IMR-90 (cell line): Measurements from ENCODE around the gene ALDH1A1. TPM values are rescaled to one million over a fixed set of nuclear protein-coding genes. Genes with fewer than 3 reads are reported as not detected.

Source experiments
- ATAC-seq: fragments of 200-7000 bp; cut with Tn5 transposase; 2 replicates; pipeline ENCODE4 v1.9.1; 2020; ENCODE audit warnings: low read depth, mild to moderate bottlenecking, moderate library complexity
- BruUV-seq: library from RNA; stranded (reverse); fragments of 400-500 nt; replicated peaks from 2 replicates; lab custom pipeline; 2021; lab: Mats Ljungman, UMichigan
- CTCF ChIA-PET: fragments of 300-600 bp; formaldehyde crosslinking; extraction: SDS; loops from one replicate; lab custom pipeline; 2021; ENCODE audit warnings: antibody characterized with exemption; lab: Yijun Ruan, JAX
- POLR2A ChIA-PET: fragments of 300-600 bp; sonication (Branson Sonifier 250); formaldehyde crosslinking; loops from one replicate; lab custom pipeline; 2022; ENCODE audit warnings: antibody characterized with exemption; ENCODE audit not compliant: unreplicated experiment; lab: Charles Lee
- DNase-seq: peaks from one replicate; pipeline ENCODE4 v3.0.0; 2013
- H2AFZ ChIP-seq: replicated peaks from 2 replicates; pipeline ENCODE3; 2013; ENCODE audit warnings: low read length, mild to moderate bottlenecking; ENCODE audit not compliant: poor library complexity
- H2AK5ac ChIP-seq: 2 replicates; pipeline ENCODE4 v1.6.1; 2013; ENCODE audit warnings: low read depth, low read length, inconsistent platforms
- H2AK9ac ChIP-seq: replicated peaks from 2 replicates; pipeline ENCODE3; 2013; ENCODE audit warnings: mild to moderate bottlenecking, low read depth, low read length, moderate library complexity; ENCODE audit not compliant: poor library complexity
- H2BK120ac ChIP-seq: 2 replicates; pipeline ENCODE4 v1.6.1; 2013; ENCODE audit warnings: low read depth, low read length, inconsistent platforms
- H2BK15ac ChIP-seq: 3 replicates; pipeline ENCODE4 v1.6.1; 2013; ENCODE audit warnings: low read depth, low read length, inconsistent platforms
- H2BK20ac ChIP-seq: 2 replicates; pipeline ENCODE4 v1.6.1; 2013; ENCODE audit warnings: low read depth, mild to moderate bottlenecking, inconsistent platforms, low read length, moderate library complexity
- H2BK5ac ChIP-seq: 2 replicates; pipeline ENCODE4 v1.6.1; 2013; ENCODE audit warnings: mild to moderate bottlenecking, low read depth, low read length, inconsistent platforms; ENCODE audit not compliant: poor library complexity, severe bottlenecking
- H3K14ac ChIP-seq: replicated peaks from 2 replicates; pipeline ENCODE4 v1.6.1; 2013; ENCODE audit warnings: low read depth, low read length, inconsistent platforms
- H3K18ac ChIP-seq: 2 replicates; pipeline ENCODE4 v1.6.1; 2013; ENCODE audit warnings: low read depth, low read length, control low read depth
- H3K23ac ChIP-seq: 2 replicates; pipeline ENCODE4 v1.6.1; 2013; ENCODE audit warnings: low read depth, low read length, inconsistent platforms
- H3K27ac ChIP-seq: 2 replicates; pipeline ENCODE4 v1.5.1; 2013; ENCODE audit warnings: mild to moderate bottlenecking, control low read depth, low read length; ENCODE audit not compliant: insufficient read depth
- H3K27me3 ChIP-seq: 2 replicates; pipeline ENCODE4 v1.6.1; 2013; ENCODE audit warnings: low read length; ENCODE audit not compliant: control insufficient read depth, insufficient read depth
- H3K36me3 ChIP-seq: 2 replicates; pipeline ENCODE4 v1.6.1; 2013; ENCODE audit warnings: low read length, mixed read lengths; ENCODE audit not compliant: control insufficient read depth, insufficient read depth
- H3K4ac ChIP-seq: 2 replicates; pipeline ENCODE4 v1.6.1; 2013; ENCODE audit warnings: low read depth, low read length, inconsistent platforms
- H3K4me1 ChIP-seq: 2 replicates; pipeline ENCODE4 v1.6.1; 2013; ENCODE audit warnings: low read length, mixed read lengths; ENCODE audit not compliant: control insufficient read depth, insufficient read depth
- H3K4me2 ChIP-seq: 2 replicates; pipeline ENCODE4 v1.6.1; 2013; ENCODE audit warnings: low read depth, mild to moderate bottlenecking, control low read depth, low read length, moderate library complexity
- H3K4me3 ChIP-seq: 2 replicates; pipeline ENCODE4 v1.5.1; 2013; ENCODE audit warnings: low read depth, mild to moderate bottlenecking, control low read depth, low read length, moderate library complexity; ENCODE audit not compliant: insufficient read depth
- H3K56ac ChIP-seq: 2 replicates; pipeline ENCODE4 v1.6.1; 2013; ENCODE audit warnings: low read length, inconsistent platforms; ENCODE audit not compliant: insufficient read depth; ENCODE audit errors: extremely low read depth
- H3K79me1 ChIP-seq, 2 experiments: 2 replicates each; pipeline ENCODE4 v1.6.1; 2013; ENCODE audit warnings: low read length in 2 of 2, inconsistent platforms in 1 of 2, low read depth in 1 of 2
- H3K9ac ChIP-seq: 2 replicates; pipeline ENCODE4 v1.6.1; 2013; ENCODE audit warnings: low read depth, low read length, control low read depth
- H3K9me1 ChIP-seq: 2 replicates; pipeline ENCODE4 v1.6.1; 2013; ENCODE audit warnings: low read length, inconsistent platforms; ENCODE audit not compliant: insufficient read depth
- H3K9me3 ChIP-seq: 2 replicates; pipeline ENCODE4 v1.6.1; 2013; ENCODE audit warnings: low read length; ENCODE audit not compliant: control insufficient read depth, insufficient read depth
- H4K20me1 ChIP-seq: 2 replicates; pipeline ENCODE4 v1.6.1; 2013; ENCODE audit warnings: low read length, inconsistent platforms; ENCODE audit not compliant: insufficient read depth
- H4K5ac ChIP-seq: 2 replicates; pipeline ENCODE4 v1.6.1; 2013; ENCODE audit warnings: mild to moderate bottlenecking, low read depth, low read length, control low read depth
- H4K8ac ChIP-seq, 2 experiments: 2 replicates each; pipeline ENCODE4 v1.6.1; 2013; ENCODE audit warnings: low read depth in 2 of 2, low read length in 2 of 2, control low read depth in 1 of 2, inconsistent platforms in 1 of 2
- H4K91ac ChIP-seq: 2 replicates; pipeline ENCODE4 v1.6.1; 2013; ENCODE audit warnings: low read depth, low read length, inconsistent platforms; ENCODE audit not compliant: insufficient read depth
- CEBPB ChIP-seq: IDR thresholded peaks from 2 replicates; pipeline ENCODE4 v1.6.1; 2012; ENCODE audit warnings: low read depth, low read length, improper control_type of control experiment
- CHD1 ChIP-seq: IDR thresholded peaks from 2 replicates; pipeline ENCODE4 v1.6.1; 2012; ENCODE audit warnings: low read depth, low read length, improper control_type of control experiment
- CTCF ChIP-seq: conservative IDR thresholded peaks from 2 replicates; pipeline ENCODE4 v1.5.1; 2012; ENCODE audit warnings: mild to moderate bottlenecking, low read depth, low read length, improper control_type of control experiment
- ELK1 ChIP-seq: fragments of 150-350 bp; IDR thresholded peaks from 2 replicates; pipeline ENCODE4 v1.6.1; 2016; ENCODE audit warnings: low read depth, mild to moderate bottlenecking, low read length, moderate library complexity, borderline replicate concordance
- MAFK ChIP-seq: IDR thresholded peaks from 2 replicates; pipeline ENCODE4 v1.6.1; 2012; ENCODE audit warnings: low read depth, low read length, improper control_type of control experiment
- MAZ ChIP-seq: IDR thresholded peaks from 2 replicates; pipeline ENCODE4 v1.6.1; 2012; ENCODE audit warnings: low read depth, mild to moderate bottlenecking, low read length, improper control_type of control experiment, moderate library complexity, borderline replicate concordance
- MXI1 ChIP-seq: IDR thresholded peaks from 2 replicates; pipeline ENCODE4 v1.6.1; 2012; ENCODE audit warnings: low read depth, mild to moderate bottlenecking, low read length, moderate library complexity, borderline replicate concordance
- POLR2A ChIP-seq: IDR thresholded peaks from 2 replicates; pipeline ENCODE4 v1.6.1; 2012; ENCODE audit warnings: mild to moderate bottlenecking, low read depth, low read length
- RAD21 ChIP-seq: IDR thresholded peaks from 2 replicates; pipeline ENCODE4 v1.6.1; 2012; ENCODE audit warnings: low read length, improper control_type of control experiment
- RCOR1 ChIP-seq: IDR thresholded peaks from 2 replicates; pipeline ENCODE4 v1.6.1; 2012; ENCODE audit warnings: mild to moderate bottlenecking, low read length, improper control_type of control experiment; ENCODE audit not compliant: insufficient replicate concordance
- RFX5 ChIP-seq: IDR thresholded peaks from 2 replicates; pipeline ENCODE4 v1.8.0; 2012; ENCODE audit warnings: low read depth, mild to moderate bottlenecking, low read length, moderate library complexity
- SMC3 ChIP-seq: fragments of 150-350 bp; IDR thresholded peaks from 2 replicates; pipeline ENCODE4 v1.6.1; 2016; ENCODE audit warnings: low read depth, mild to moderate bottlenecking, antibody characterized with exemption, low read length, moderate library complexity
- USF2 ChIP-seq: fragments of 150-350 bp; IDR thresholded peaks from 2 replicates; pipeline ENCODE4 v1.6.1; 2017; ENCODE audit warnings: mild to moderate bottlenecking, antibody characterized with exemption, low read length, low read depth
- WGBS, 2 experiments: methylation state at CpG; one replicate each; pipeline versions ENCODE4 v1.1.5 to v1.1.7; 2013; ENCODE audit warnings: missing lambda C conversion rate in 2 of 2; ENCODE audit not compliant: insufficient read length in 1 of 2; ENCODE audit errors: extremely low coverage in 2 of 2; 5-methylcytosine and 5-hydroxymethylcytosine counted together
- dilution Hi-C: fragments of 300-500 bp; cut with HindIII; formaldehyde crosslinking; loops from one replicate; pipeline ENCODE4 v1.14.3; 2018; ENCODE audit warnings: low sequenced_read_pairs; ENCODE audit not compliant: unreplicated experiment
- in situ Hi-C: fragments of 300-500 bp; cut with MboI; formaldehyde crosslinking; loops from 3 replicates; pipeline ENCODE4 v1.14.3; 2019; ENCODE audit warnings: low sequenced_read_pairs, inconsistent platforms, mixed read lengths
- intact Hi-C: fragments of 100-400 bp; cut with micrococcal nuclease; formaldehyde crosslinking; loops from 2 replicates; pipeline ENCODE4 v1.10.0; 2022
- polyA plus RNA-seq, 3 experiments: library from polyadenylated mRNA; depleted of rRNA; stranded (reverse); fragments of >200 nt; gene quantifications; 2 replicates each; pipeline ENCODE4 v1.2.3, GENCODE V29; 2012; ENCODE audit warnings: low replicate concordance in 1 of 3
- total RNA-seq: library from RNA; depleted of rRNA; stranded (reverse); fragments of >200 nt; gene quantifications from 2 replicates; pipeline ENCODE4 v1.2.3, GENCODE V29; 2012

The ALDH1A1 gene
- total and polyA plus RNA-seq, 2 of the 4 experiments (the other 2 are of a cell fraction), result not detected

DNA sequence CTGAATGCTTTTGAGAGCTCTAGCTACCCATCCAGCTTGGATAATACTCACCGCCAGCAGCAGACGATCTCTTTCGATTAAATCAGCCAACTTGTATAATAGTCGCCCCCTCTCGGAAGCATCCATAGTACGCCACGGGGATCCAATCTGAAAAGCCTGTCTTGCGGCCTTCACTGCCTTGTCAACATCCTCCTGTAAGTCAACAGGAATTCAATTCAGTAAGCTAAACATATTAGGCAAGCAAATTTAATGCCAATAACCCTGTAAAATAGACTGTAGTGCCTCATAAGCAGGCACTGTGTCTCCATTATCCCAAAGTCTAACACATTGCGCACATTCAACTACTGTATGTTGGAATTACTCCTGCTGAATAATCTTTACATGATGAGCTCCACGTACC lies 22.0 kb downstream of the ALDH1A1 start:
- POLR2A ChIA-PET, result no interaction called here

More for the DNA sequence above, 22.0 kb downstream of the ALDH1A1 start:
- ATAC-seq (no peak), DNase-seq (no peak)
- no peak overlapping the region for H3K4me3 ChIP-seq
- H2AK9ac ChIP-seq, result no peak overlapping the region
- WGBS, 2 experiments, result 87% methylated on average over 8 of the region's 10 CpGs; no CpG with 5 or more reads in 1 of the 2 experiments
- H3K9me1 ChIP-seq, result no peaks in the 10 kb centered on the region
- TF ChIP-seq SMC3 (no peak), ELK1 (no peak), RFX5 (no peak), CTCF (no peak), MXI1 (no peak), POLR2A (no peak), RCOR1 (no peak), MAZ (no peak), USF2 (no peak), MAFK (no peak), RAD21 (no peak), CEBPB (no peak), CHD1 (no peak)
- H4K8ac ChIP-seq, result no peak overlapping the region
- H3K27me3 ChIP-seq, result no peaks in the 10 kb centered on the region; the same call in 1 of the 2 replicates
- H3K36me3 ChIP-seq, result no peaks in the 10 kb centered on the region
- BruUV-seq, result no TSS peak
- H2BK20ac ChIP-seq, result no peak overlapping the region
- H2AK5ac ChIP-seq, result no peak overlapping the region
- in situ Hi-C loops (no loop called here), dilution Hi-C loops (no loop called here), intact Hi-C loops (no loop called here)
- H3K27ac ChIP-seq, result no peak overlapping the region
- no peak overlapping the region for H3K23ac ChIP-seq
- H3K56ac ChIP-seq, result no peak overlapping the region
- no peak overlapping the region for H3K4me2 ChIP-seq
- H2BK5ac ChIP-seq, result no peak overlapping the region
- no peak overlapping the region for H3K4ac ChIP-seq
- no peak overlapping the region for H2BK15ac ChIP-seq
- no peak overlapping the region for H3K18ac ChIP-seq
- CTCF ChIA-PET, result interaction anchor here (0.5 kb wide), 1 partner anchor 10 kb away, joined by 3 read pairs; no protein-coding TSS in a partner anchor
- no peak overlapping the region for H4K91ac ChIP-seq
- H3K9ac ChIP-seq, result no peak overlapping the region
- H4K5ac ChIP-seq, result no peak overlapping the region
- no peaks in the 10 kb centered on the region for H4K20me1 ChIP-seq
- H2AFZ ChIP-seq, result no peak overlapping the region
- no peaks in the 10 kb centered on the region for H3K4me1 ChIP-seq
- no peaks in the 10 kb centered on the region for H3K9me3 ChIP-seq
- no peak overlapping the region for H3K14ac ChIP-seq
- no peak overlapping the region for H2BK120ac ChIP-seq
- H3K79me1 ChIP-seq, result no peaks in the 10 kb centered on the region
